GM18519 (cell line): ENCODE measurements around the gene UBFD1.
"Not testable (repeated sequence)": the region's sequence is repeated elsewhere in the genome, so short reads cannot be mapped to it uniquely, and the experiment has no call there.

Experiments
- ATAC-seq: cut with Tn5 transposase; IDR thresholded peaks from one replicate; pipeline ENCODE4 v1.9.1; 2021; ENCODE audit warnings: mild to moderate bottlenecking, moderate library complexity; ENCODE audit not compliant: unreplicated experiment, low FRiP score

The UBFD1 gene

DNA sequence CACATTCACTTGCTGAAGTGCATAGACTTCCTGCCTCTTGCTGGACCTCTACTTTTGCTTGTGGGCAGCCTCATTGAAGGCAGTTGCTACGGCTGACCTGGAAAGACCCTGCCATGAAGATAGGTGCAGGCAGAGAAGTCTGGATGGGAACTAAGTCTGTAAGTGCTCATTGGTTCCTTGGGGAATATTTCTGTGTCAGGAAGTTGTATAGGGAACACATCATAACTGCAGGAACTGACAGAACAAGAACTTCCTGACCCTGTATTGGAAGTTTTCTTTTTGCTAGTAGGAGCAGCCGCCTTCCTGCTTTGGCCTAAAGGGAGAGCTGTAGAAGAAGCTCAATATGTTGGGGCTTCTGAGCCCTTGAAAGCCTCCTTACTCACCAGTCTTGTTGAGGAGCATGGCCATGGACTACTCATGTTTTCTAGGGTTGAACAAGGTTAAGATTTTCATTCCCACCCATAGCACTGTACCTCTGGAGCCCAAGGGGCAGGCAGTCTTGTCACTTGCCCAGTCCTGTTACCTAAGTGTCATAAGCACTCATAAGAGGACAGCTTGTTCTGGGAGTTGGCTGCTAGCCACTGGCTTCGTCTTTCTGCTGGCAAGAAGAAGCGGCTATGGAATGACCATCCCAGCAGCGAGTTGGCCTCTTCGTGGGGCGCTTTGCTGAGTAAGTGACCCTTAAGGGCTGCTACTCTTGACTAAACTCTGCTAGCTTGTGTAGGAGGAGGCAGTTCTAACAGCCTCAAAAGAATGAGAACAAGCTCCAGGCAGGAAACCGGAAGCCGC is 7.2 kb downstream of the UBFD1 start:
- ATAC-seq = no peak

DNA sequence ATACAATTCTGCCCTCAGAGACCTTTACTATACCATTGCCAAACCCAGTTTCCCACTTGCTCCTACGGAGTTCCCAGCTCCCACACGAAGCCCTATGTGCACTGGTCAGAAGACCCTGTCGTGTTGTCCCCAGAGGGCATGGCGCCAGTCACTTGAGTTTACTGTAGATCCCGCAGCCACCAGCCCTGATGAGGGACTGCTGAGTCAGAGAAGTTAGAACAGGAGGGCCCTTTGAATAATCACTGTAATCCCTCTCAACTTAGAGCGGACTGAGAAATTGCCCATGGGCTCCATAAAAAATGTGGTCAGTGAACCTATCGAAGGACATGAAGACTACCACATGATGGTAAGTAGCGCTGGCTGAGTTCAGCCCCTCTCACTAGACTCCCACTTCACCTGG is 9.2 kb downstream of the UBFD1 start:
- ATAC-seq = no peak

GRCh38 chr16:23567602-23568001 is 10.1 kb downstream of the UBFD1 start:
- ATAC-seq = no peak

DNA sequence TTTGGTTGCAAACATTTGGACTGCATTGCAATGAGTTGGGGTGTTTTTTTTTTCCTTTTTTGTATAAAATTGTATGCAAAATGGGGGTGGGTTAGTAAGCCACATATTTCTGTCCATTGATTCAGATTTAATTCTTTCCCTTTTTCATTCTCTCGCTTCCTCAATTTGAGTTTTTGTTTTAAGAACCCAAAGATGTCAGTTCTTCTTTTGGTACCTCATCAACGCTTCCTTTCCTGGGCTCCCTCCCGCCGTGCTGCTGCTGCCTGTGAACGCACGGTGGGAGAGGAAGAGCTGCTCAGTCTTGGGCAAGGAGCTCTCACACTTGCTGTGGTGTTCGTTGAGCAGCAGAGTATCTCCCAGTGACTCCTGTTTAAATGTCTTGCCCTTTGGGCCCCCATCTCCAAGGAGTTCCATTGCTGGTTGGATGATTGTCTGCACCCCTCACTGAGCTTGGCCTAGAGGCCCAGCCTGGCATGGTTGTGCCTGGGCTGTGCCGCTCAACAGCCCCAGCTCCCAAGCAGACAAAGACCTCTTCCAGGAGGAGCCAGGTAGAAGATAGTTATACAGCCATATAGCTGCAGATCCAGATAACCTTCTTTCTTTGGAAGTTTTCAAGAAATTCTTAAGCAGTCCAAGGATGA is 13.6 kb downstream of the UBFD1 start:
- ATAC-seq = no peak

DNA sequence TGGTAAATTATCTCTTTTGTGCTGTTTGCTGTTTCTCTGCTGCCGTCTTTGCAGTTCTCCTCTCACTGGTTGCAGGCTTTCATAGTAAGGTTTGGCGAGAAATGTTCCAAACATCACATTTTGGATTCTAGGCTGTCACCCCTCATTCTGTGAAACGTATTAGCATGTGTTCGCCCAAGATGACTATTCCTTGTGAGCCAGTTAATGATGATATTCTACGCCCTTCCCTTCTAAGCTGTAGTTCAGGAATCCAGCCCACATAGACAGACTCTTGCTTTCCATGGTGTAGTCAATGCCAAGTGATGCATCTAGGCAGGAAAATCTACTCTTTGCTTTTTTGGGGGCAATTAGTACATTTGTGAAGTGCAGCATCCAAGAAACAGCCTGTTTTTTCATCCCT is 14.4 kb downstream of the UBFD1 start:
- ATAC-seq = no peak

DNA sequence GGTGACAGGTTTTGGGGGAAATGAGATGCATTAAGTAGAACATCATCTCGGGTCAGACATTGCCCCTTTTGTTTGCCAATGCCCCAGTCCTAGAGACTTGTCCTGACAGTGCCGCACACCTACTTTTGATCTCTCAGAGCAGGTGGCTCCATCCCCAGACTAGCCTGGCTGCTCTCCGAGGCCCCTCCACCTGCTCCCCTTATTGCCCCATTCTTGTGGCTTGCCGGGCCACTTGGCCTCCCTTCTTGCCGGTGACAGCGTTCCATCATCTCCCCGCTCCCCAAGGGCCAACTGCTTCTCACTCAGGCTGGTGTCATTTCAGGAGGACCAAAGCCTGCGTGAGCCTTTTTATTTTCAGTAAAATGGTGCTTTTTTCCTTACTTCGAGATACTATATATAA is 14.9 kb downstream of the UBFD1 start:
- no peak for ATAC-seq

DNA sequence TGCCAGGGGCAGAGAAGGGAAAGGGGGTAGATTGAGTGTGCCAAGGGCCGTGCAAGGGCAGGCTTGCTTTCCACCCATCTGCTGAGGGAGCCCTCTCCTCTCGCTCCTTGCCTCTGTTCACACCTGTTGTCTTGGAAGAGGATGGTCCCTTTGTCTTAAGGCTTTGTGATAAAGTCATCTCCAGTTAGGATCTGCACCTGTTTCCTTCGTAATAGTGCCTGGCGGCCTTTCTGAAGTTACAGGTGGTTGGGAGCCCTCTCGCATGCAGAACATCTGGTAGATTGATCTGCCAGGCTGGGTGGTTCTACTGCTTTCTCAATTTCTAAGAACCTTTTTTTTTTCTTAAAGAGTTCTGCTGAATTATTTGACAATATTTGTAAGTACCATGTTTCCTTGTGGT is 16.3 kb downstream of the UBFD1 start:
- ATAC-seq = no peak

- ATAC-seq = no peak
Measured at GRCh38 chr16:23575834-23576233, 18.3 kb downstream of the UBFD1 start.

- ATAC-seq = no peak
Measured at GRCh38 chr16:23577493-23577892, 20.0 kb downstream of the UBFD1 start.

DNA sequence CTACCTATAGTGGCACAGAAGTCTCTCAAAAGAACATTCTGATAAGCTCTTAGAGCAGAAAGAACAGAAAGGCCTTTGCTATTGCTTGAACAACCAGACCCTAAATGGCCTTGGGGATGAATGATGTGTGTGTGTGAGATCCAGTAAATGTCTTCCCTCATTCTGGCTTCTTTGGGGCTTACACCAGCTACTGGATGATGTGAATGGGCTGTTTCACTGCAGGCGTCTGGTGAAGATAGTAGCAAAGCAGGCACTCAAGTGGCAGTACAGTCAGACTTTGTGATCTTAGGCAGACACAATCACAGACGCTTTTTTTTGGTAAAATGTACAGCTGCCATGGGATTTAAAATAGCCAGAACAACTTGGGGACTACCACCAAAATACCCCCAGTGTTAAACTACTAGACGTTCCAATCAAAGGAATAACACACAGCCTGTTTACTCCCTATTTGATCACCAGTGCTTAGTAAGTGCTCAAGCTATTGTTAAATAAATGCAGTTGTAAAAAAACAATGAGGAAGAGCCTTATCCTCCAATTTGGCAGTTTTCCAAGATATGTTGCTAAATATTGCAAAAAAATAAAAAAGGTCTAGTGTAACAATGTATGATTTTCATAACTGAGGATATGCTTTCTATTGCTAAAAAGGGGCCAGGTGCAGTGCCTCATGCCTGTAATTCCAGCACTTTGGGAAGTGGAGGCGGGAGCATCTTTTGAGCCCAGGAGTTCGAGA is 20.7 kb downstream of the UBFD1 start:
- no peak for ATAC-seq

GRCh38 chr16:23579371-23579770 is 21.8 kb downstream of the UBFD1 start:
- no peak for ATAC-seq

- ATAC-seq = no peak
Measured at GRCh38 chr16:23580391-23580790, 22.9 kb downstream of the UBFD1 start.

GRCh38 chr16:23581764-23582163 is 24.2 kb downstream of the UBFD1 start:
- ATAC-seq = no peak

DNA sequence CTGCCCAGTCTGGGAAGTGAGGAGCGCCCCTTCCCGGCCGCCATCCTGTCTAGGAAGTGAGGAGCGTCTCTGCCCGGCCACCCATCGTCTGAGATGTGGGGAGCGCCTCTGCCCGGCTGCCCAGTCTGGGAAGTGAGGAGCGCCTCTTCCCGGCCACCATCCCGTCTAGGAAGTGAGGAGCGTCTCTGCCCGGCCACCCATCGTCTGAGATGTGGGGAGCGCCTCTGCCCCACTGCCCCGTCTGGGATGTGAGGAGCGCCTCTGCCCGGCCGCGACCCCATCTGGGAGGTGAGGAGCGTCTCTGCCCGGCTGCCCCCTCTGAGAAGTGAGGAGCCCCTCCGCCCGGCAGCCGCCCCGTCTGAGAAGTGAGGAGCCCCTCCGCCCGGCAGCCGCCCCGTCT is 25.7 kb downstream of the UBFD1 start:
- ATAC-seq = not testable (repeated sequence)

GRCh38 chr16:23584186-23585076 is 26.9 kb downstream of the UBFD1 start:
- ATAC-seq = no peak

GRCh38 chr16:23587726-23588125 is 30.2 kb downstream of the UBFD1 start:
- ATAC-seq = no peak

DNA sequence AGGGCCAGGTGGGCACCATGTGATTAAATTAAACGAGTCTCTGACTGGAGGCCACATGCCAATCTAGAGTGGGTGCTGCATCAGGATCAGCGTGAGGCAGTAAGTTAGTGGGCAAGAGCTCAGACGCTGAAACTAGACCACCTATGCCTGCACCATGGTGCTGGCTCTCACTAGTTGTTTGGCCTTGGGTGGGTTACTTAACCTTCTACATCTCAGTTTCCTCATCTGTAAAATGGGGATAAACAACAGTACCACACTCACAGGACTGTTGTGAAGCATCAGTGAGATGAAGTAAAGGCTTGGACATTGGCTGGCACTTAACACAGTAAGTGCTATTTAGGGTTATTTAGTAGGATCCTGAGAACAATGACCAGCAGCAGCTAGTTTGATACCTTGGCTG is 32.7 kb downstream of the UBFD1 start:
- ATAC-seq = no peak

DNA sequence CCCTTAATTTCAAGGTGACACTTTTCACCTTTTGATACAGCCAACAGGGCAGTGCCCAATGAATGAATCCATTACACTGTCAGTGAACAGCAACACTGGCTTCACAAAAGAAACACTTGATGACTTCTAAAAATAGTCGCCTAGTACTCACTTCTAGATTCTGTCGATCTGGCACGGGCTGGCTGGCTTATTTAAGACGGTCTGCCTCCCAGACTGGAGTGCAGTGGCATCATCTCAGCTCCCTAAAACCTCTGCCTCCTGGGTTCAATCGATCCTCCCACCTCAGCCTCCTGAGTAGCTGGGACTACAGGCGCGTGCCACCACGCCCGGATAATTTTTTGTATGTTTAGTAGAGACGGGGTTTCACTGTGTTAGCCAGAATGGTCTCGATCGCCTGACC is 36.7 kb downstream of the UBFD1 start:
- ATAC-seq = no peak

- no peak for ATAC-seq
Measured at GRCh38 chr16:23595246-23595950, 37.9 kb downstream of the UBFD1 start.
